ENCODE data around the gene CES4A.

DNA sequence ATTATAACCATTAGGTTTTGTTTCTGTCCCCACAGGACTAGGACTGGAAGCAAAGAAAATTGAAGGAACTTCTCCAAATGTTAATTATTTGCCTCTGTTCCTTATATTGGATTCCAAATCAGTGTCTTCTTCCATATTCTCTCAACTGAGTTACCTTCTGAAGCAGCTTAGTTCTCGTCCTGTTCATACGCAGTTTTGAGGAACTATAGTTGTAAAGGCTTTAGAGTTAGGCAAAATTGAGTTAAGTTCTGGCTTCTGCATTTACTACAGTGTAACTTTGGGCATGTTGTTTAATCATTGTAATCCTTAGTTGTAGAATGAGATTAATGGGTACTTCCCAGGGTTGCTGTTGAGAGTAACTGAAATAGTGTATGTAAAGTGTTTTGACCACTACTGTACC is 51.8 kb downstream of the CES4A start:
- TF ChIP-seq, protein P1, sequence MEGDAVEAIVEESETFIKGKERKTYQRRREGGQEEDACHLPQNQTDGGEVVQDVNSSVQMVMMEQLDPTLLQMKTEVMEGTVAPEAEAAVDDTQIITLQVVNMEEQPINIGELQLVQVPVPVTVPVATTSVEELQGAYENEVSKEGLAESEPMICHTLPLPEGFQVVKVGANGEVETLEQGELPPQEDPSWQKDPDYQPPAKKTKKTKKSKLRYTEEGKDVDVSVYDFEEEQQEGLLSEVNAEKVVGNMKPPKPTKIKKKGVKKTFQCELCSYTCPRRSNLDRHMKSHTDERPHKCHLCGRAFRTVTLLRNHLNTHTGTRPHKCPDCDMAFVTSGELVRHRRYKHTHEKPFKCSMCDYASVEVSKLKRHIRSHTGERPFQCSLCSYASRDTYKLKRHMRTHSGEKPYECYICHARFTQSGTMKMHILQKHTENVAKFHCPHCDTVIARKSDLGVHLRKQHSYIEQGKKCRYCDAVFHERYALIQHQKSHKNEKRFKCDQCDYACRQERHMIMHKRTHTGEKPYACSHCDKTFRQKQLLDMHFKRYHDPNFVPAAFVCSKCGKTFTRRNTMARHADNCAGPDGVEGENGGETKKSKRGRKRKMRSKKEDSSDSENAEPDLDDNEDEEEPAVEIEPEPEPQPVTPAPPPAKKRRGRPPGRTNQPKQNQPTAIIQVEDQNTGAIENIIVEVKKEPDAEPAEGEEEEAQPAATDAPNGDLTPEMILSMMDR (IDR thresholded peaks at IDR 0.05): no peak
- no peak for TF ChIP-seq EZH2phosphoT487 (IDR thresholded peaks at IDR 0.05)
